Measurements from ENCODE around the gene NFIX. TPM values are rescaled to one million over a fixed set of nuclear protein-coding genes. Genes with fewer than 3 reads are reported as not detected.

Gene NFIX
- total RNA-seq, 2 experiments from 2014 or later, result 0.40 to 1.4 TPM

DNA sequence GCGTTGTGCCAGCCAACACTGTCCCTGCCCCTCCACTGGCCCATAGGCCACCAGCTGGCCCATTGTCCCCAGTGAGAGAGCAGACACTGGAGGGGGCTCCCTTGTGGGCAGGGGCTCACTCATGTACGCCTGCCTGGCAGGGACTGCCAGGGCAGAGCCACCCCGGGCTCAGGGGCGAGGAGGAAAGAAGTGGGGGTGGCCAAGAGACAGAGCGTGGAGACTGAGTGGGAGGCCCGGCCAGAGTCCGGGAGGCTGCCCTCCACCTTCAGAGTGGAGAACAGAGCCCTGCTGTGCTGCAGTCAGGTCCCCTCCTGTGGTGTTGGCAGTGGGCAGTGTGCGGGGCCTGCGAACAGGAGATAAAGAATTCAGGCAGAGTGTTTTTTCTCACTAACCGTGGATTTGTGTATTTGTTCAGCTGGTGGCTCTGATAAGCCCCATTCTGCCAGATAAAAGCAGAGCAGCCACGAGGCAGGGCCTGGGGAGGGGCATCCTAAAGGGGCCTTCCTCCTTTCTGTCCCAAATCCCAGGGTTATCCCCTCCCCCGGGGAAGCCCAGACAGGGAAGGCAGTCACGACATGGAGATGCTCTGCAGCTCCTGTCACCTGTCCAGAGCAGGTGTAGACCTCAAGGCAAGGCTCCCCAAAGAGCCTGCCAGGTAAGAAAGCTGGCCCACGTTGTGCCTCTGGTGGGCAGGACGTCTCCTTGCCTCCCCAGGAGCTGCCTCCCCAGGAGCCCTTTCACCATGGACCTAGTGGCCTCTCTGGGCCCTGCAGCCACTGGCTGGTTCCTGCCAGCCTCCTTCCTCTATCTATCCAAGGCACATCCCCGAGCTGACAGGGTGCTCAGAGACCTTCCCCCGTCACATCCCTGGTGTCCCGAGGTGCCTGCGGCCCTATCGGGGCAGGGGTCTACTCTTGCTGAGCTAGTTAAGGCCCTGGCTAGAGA lies 74.4 kb downstream of the NFIX start:
- no peaks in the 10 kb centered on the region for H3K27me3 Mint-ChIP-seq (ENCODE audit: low read depth)
- H3K4me1 Mint-ChIP-seq (ENCODE audit: low read depth), result no peaks in the 10 kb centered on the region
- no peak overlapping the region for H3K27ac Mint-ChIP-seq
- H3K9me3 Mint-ChIP-seq (ENCODE audit: insufficient read depth), result no peaks in the 10 kb centered on the region
- no peaks in the 10 kb centered on the region for H3K36me3 Mint-ChIP-seq (ENCODE audit: low read depth)
- DNase-seq (no peak), ATAC-seq (no peak)
- ChIA-PET CTCF (interaction anchor here (1.0 to 3.1 kb wide), 6 partner anchors 8 to 104 kb away, joined by 3 to 17 read pairs (median 6); no protein-coding TSS in a partner anchor), POLR2A (no interaction called here)
- H3K4me3 Mint-ChIP-seq, result no peak overlapping the region

DNA sequence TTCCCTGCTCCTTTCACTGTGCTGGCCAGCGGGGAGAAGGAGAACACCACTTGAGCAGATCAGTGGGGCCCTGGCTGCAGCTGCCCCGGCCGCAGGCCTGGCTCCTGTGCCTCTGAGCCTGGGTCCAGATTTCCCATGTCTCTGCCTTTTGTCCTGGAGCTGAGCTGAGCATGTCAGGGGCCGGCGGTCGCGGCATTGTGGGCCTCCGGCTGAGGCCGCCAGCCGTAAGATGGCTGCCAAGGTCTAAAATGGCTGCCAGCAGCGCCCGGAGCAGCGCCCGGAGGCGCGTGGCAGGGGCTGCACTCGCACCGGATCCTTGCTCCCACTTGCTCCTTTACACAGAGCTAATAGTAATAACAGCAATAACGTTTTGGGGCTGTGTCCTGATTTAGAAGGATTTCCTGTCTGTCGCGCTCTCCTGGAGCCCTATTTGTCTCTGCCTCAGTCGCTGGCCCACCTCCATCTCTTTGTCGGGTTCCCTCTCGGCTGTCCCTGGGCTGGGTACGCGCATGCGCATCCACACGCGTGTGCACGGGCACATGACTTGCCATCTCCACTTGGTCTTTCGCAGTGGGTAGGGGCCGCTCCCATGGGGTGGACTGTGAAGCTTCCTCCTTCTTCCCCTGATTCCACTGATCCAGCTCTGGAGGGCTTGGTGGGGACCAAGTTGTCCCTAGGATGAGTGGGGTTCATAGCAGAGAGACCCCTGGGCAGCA lies 75.3 kb downstream of the NFIX start:
- DNase-seq (no peak), ATAC-seq (no peak)
- CTCF ChIA-PET, result interaction anchor here (1.0 to 3.1 kb wide), 4 partner anchors 9 to 105 kb away, joined by 5 to 17 read pairs (median 11); no protein-coding TSS in a partner anchor
- Mint-ChIP-seq H3K27me3 (ENCODE audit: low read depth) (no peaks in the 10 kb centered on the region), H3K9me3 (ENCODE audit: insufficient read depth) (no peaks in the 10 kb centered on the region), H3K27ac (no peak overlapping the region), H3K36me3 (ENCODE audit: low read depth) (no peaks in the 10 kb centered on the region), H3K4me3 (no peak overlapping the region), H3K4me1 (ENCODE audit: low read depth) (no peaks in the 10 kb centered on the region)
- POLR2A ChIA-PET, result no interaction called here

DNA sequence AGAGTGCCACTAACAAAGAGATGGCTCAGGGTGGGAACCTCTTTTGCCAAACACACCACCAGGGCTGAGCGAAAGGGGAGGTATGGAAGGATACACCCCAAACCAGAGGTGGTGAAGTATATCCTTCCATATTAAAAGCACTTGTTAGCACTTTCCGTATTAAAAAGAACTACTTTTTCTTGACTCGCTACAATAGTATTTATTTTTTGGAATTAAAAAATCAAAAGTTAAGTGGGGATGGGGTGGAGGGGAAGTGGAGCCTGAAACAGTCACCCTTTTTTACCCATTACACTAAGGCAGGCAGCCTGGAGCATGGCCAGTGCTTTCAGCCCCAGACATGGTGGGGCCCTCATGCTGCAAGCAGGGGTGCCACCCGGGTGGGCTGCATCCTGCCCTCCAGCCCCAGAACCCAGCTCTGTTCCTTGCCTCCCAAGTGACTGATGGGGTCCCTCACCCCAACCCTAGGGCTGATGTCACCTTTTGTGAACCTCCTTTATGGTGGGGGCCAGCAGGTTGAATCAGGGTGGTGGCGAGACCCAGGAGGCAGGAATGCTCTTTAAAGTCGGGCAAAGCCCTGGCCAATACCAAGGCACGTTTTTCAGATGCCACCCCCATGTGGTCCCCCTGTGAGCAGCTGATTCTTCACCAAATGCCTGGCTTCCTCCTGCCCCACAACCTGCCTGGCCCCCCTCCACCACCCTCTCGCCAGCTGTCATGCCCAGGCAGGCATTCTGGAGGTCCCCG lies 76.3 kb downstream of the NFIX start:
- no peak for ATAC-seq
- Mint-ChIP-seq H3K36me3 (ENCODE audit: low read depth) (no peaks in the 10 kb centered on the region), H3K9me3 (ENCODE audit: insufficient read depth) (no peaks in the 10 kb centered on the region), H3K4me3 (no peak overlapping the region), H3K27me3 (ENCODE audit: low read depth) (no peaks in the 10 kb centered on the region), H3K27ac (no peak overlapping the region), H3K4me1 (ENCODE audit: low read depth) (no peaks in the 10 kb centered on the region)
- POLR2A ChIA-PET, result no interaction called here
- no peak for DNase-seq
- CTCF ChIA-PET, result interaction anchor here (1.2 to 3.1 kb wide), 3 partner anchors 10 to 41 kb away, joined by 3 to 16 read pairs (median 5); no protein-coding TSS in a partner anchor

DNA sequence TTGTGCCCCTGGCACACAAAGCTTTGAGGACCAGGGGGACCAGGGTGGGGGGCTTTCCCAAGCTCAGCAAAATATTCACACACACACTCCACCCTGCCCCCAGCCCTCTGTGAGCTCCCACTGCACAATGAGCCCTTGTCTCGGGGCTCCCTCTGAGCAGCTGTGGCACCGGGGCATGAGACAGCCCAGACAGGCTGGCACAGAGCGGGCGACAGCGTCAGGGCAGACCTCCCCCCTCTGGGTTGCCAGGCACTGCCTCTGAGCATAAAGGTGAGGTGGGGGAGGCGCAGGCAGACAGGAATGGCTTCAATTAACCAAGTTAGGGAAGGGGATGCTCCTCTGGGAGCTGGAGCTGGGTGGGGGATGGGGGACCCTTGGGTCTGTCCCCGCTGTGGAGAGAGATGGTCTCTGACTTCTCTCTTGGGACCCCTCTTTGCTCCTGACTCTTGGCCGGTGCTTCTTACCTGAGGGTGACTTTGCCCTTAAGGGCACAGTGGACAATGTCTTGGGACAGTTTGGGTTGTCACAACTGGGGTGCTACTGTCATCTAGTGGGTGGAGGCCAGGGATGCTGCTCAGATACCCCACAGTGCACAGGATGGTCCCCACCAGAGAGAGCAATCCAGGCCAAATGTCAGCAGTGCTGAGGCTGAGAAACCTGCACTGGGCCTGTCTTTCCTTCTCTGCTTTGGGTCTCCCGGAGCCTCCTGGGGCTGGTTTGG lies 77.1 kb downstream of the NFIX start:
- no peaks in the 10 kb centered on the region for H3K27me3 Mint-ChIP-seq (ENCODE audit: low read depth)
- no peak overlapping the region for H3K4me3 Mint-ChIP-seq
- POLR2A ChIA-PET, result no interaction called here
- H3K4me1 Mint-ChIP-seq (ENCODE audit: low read depth), result no peaks in the 10 kb centered on the region
- H3K27ac Mint-ChIP-seq, result no peak overlapping the region
- H3K9me3 Mint-ChIP-seq (ENCODE audit: insufficient read depth), result no peaks in the 10 kb centered on the region
- ATAC-seq (no peak), DNase-seq (no peak)
- H3K36me3 Mint-ChIP-seq (ENCODE audit: low read depth), result no peaks in the 10 kb centered on the region
- CTCF ChIA-PET, result interaction anchor here (1.2 to 2.2 kb wide), 3 partner anchors 11 to 107 kb away, joined by 3 to 10 read pairs (median 8); no protein-coding TSS in a partner anchor

DNA sequence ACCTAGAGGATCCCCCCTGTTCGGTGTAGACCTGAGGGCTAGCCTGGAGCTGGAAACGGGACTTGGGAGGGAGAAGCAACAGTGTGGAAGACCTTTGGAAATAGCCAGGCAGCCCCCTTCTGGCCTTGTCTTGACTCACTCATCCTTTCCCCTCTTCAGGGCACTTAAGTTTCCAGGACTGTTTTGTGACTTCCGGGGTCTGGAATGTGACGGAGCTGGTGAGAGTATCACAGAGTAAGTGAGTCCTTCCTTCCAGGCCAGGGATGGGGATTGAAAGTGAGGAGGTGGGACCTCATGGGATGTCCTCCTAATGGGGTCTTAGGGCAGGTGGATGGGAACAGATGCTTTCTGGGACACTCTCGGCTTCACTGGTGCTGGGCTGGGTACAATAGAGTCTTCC lies 78.0 kb downstream of the NFIX start:
- Mint-ChIP-seq H3K4me3 (no peak overlapping the region), H3K27ac (no peak overlapping the region), H3K36me3 (ENCODE audit: low read depth) (no peaks in the 10 kb centered on the region), H3K27me3 (ENCODE audit: low read depth) (no peaks in the 10 kb centered on the region), H3K4me1 (ENCODE audit: low read depth) (no peaks in the 10 kb centered on the region), H3K9me3 (ENCODE audit: insufficient read depth) (no peaks in the 10 kb centered on the region)
- CTCF ChIA-PET, result interaction anchor here (1.1 to 2.2 kb wide), 4 partner anchors 9 to 108 kb away, joined by 3 to 10 read pairs (median 7); no protein-coding TSS in a partner anchor
- POLR2A ChIA-PET, result no interaction called here
- no peak for ATAC-seq
- no peak for DNase-seq

DNA sequence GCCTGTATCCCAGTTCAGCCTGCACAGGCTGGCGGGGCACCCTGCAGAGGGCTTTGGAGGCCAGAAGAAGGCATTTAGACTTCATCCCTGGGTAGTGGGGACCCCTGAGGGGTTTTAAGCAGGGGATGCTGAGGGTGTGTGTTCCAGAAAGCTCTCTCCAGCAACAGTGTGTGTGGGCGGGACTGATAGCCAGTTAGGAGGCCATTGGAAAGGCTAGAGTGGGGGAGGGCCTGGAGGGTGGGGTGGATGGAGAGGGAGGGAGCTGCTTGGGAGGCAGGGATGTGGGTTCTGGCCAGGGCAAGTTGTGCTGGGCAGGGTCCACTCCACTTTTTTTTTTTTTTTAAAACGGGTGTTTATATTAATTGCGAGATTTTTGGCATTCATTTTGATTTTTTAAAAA lies 79.1 kb downstream of the NFIX start:
- no peak overlapping the region for H3K27ac Mint-ChIP-seq
- ChIA-PET CTCF (interaction anchor here (1.6 to 2.2 kb wide), 2 partner anchors 10 to 13 kb away, joined by 6 to 10 read pairs; no protein-coding TSS in a partner anchor), POLR2A (interaction anchor here (0.6 kb wide), 1 partner anchor 20 kb away, joined by 3 read pairs; no protein-coding TSS in a partner anchor)
- no peak for ATAC-seq
- H3K4me3 Mint-ChIP-seq, result no peak overlapping the region
- H3K36me3 Mint-ChIP-seq (ENCODE audit: low read depth), result no peaks in the 10 kb centered on the region
- DNase-seq, result no peak
- H3K9me3 Mint-ChIP-seq (ENCODE audit: insufficient read depth), result no peaks in the 10 kb centered on the region
- no peaks in the 10 kb centered on the region for H3K4me1 Mint-ChIP-seq (ENCODE audit: low read depth)
- no peaks in the 10 kb centered on the region for H3K27me3 Mint-ChIP-seq (ENCODE audit: low read depth)

DNA sequence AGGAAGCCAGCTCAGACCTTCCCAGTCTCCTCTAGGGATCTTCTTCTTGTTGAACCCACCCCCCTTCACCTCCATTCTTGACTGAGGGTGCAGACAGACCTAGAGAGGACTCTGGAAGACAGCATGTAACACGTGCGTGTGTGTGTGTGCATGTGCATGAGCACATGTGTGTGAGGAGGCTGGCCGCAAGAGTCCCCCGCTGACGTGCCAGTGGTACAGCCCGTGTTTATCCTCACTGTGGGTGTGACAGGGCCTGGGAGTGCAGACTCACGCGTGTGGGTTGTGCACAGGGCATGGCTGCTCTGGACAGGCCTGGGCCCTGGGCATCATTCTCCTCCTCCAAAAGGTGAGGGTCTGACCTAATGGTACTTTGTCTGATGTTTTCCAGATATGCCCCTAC lies 81.0 kb downstream of the NFIX start:
- ATAC-seq (no peak), DNase-seq (no peak)
- Mint-ChIP-seq H3K36me3 (ENCODE audit: low read depth) (no peaks in the 10 kb centered on the region), H3K9me3 (ENCODE audit: insufficient read depth) (no peaks in the 10 kb centered on the region), H3K27ac (no peak overlapping the region), H3K4me1 (ENCODE audit: low read depth) (no peaks in the 10 kb centered on the region), H3K4me3 (no peak overlapping the region), H3K27me3 (ENCODE audit: low read depth) (no peaks in the 10 kb centered on the region)
- CTCF ChIA-PET, result no interaction called here
- POLR2A ChIA-PET, result no interaction called here

DNA sequence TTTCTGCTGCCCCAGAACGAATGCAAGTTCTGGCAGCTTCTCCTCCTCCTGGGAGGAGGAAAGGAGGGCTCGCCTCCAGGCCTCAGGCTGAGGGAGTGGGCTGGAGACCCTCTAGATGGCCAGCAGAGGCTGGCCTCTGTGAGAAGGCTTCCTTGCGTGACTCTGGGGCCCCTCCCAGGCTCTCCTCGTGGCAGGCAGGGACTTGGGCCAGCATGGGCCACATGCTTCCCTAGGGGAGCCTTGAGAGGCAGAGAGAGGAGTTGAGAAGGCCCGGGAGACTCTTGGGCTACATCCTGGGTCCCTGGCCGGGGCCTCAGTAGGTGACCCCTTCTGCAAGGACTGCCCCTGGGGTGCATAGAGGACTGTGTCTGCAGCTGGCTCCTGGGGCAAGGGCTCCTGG lies 81.5 kb downstream of the NFIX start:
- no peaks in the 10 kb centered on the region for H3K36me3 Mint-ChIP-seq (ENCODE audit: low read depth)
- ATAC-seq (no peak), DNase-seq (no peak)
- H3K27ac Mint-ChIP-seq, result no peak overlapping the region
- POLR2A ChIA-PET, result no interaction called here
- no peaks in the 10 kb centered on the region for H3K9me3 Mint-ChIP-seq (ENCODE audit: insufficient read depth)
- CTCF ChIA-PET, result interaction anchor here (1.0 to 1.6 kb wide), 3 partner anchors 16 to 18 kb away, joined by 3 to 6 read pairs (median 5); no protein-coding TSS in a partner anchor
- no peak overlapping the region for H3K4me3 Mint-ChIP-seq
- H3K4me1 Mint-ChIP-seq (ENCODE audit: low read depth), result no peaks in the 10 kb centered on the region
- no peaks in the 10 kb centered on the region for H3K27me3 Mint-ChIP-seq (ENCODE audit: low read depth)

DNA sequence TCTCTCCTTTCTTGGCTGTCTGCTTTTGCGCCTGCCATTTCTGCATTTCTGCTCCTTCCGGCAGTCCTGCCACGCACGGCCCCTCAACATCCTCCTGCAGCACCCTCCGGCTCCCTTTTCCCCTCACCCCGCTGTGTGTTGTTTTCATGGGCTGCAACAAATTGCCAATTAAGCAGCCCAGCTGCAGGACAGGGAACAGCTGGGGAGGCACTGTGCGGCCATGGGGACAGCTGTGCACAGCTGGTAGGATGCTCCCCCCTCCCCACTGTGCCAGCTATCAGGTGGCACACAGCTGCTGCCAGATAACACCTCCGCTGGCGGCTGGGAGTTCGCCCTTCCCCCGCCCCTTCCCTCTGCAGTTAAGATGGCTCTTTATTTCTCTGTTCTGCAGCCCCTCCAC lies 82.0 kb downstream of the NFIX start:
- Mint-ChIP-seq H3K9me3 (ENCODE audit: insufficient read depth) (no peaks in the 10 kb centered on the region), H3K27me3 (ENCODE audit: low read depth) (no peaks in the 10 kb centered on the region), H3K4me3 (no peak overlapping the region), H3K27ac (no peak overlapping the region), H3K4me1 (ENCODE audit: low read depth) (no peaks in the 10 kb centered on the region), H3K36me3 (ENCODE audit: low read depth) (no peaks in the 10 kb centered on the region)
- ChIA-PET POLR2A (no interaction called here), CTCF (interaction anchor here (1.0 to 1.6 kb wide), 4 partner anchors 16 to 112 kb away, joined by 3 to 6 read pairs (median 4); no protein-coding TSS in a partner anchor)
- ATAC-seq (no peak), DNase-seq (no peak)

DNA sequence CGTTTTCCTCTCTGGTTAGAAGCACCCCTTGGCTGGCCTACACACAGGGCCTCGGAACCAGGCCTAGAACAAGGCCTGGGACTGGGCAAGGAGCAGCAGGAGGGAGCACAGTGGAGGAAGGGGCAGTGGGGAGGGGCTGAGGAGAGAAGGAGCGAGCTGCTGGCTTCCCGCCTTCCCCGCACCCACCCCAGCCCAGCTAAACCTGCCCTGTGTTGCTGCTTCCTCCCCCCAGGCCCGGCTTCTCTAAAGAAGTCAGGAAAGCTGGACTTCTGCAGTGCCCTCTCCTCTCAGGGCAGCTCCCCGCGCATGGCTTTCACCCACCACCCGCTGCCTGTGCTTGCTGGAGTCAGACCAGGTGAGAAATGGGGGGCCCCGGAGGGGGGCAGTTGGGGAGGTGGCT lies 83.1 kb downstream of the NFIX start:
- DNase-seq (no peak), ATAC-seq (no peak)
- no peak overlapping the region for H3K27ac Mint-ChIP-seq
- H3K4me1 Mint-ChIP-seq (ENCODE audit: low read depth), result no peaks in the 10 kb centered on the region
- H3K27me3 Mint-ChIP-seq (ENCODE audit: low read depth), result no peaks in the 10 kb centered on the region
- no peak overlapping the region for H3K4me3 Mint-ChIP-seq
- no peaks in the 10 kb centered on the region for H3K9me3 Mint-ChIP-seq (ENCODE audit: insufficient read depth)
- POLR2A ChIA-PET, result no interaction called here
- H3K36me3 Mint-ChIP-seq (ENCODE audit: low read depth), result no peaks in the 10 kb centered on the region
- CTCF ChIA-PET, result interaction anchor here (1.4 to 1.6 kb wide), 2 partner anchors 15 to 113 kb away, joined by 6 read pairs; no protein-coding TSS in a partner anchor

Data from activated CD8-positive, alpha-beta T cell treated with anti-CD3 and anti-CD28 coated beads, Interleukin-2, amount 10 ng/mL, durations not matched to agents 7 days and 5 days (primary cell).